Measurements from ENCODE around the gene OAF. TPM values are rescaled to one million over a fixed set of nuclear protein-coding genes. Genes with fewer than 3 reads are reported as not detected.
"Not testable (repeated sequence)": the region's sequence is repeated elsewhere in the genome, so short reads cannot be mapped to it uniquely, and the experiment has no call there.

Gene OAF
- 34.9 TPM for total RNA-seq

- DNase-seq (ENCODE audit: low spot score): peak; percentile 73
Measured at GRCh38 chr11:120210626-120211521, at the start of gene OAF. TSS of gene OAF (plus strand) at chr11:120211032. CDS start at chr11:120211280, 248 bp downstream.

GRCh38 chr11:120167659-120168058, 43.2 kb upstream of the OAF start:
- DNase-seq (ENCODE audit: low spot score): no peak

GRCh38 chr11:120168108-120168959, 42.5 kb upstream of the OAF start:
- DNase-seq (ENCODE audit: low spot score): no peak

GRCh38 chr11:120168960-120169681, 41.7 kb upstream of the OAF start:
- DNase-seq (ENCODE audit: low spot score): peak; percentile 72

- no peak for DNase-seq (ENCODE audit: low spot score)
Measured at GRCh38 chr11:120169981-120170698, 40.7 kb upstream of the OAF start.

GRCh38 chr11:120170741-120171261, 40.0 kb upstream of the OAF start:
- DNase-seq (ENCODE audit: low spot score): no peak

- peak; percentile 80 for DNase-seq (ENCODE audit: low spot score)
Measured at GRCh38 chr11:120172054-120172911, 38.5 kb upstream of the OAF start.

GRCh38 chr11:120173019-120173705, 37.7 kb upstream of the OAF start:
- DNase-seq (ENCODE audit: low spot score): no peak

- peak; percentile 33 for DNase-seq (ENCODE audit: low spot score)
Measured at GRCh38 chr11:120173807-120174206, 37.0 kb upstream of the OAF start.

GRCh38 chr11:120174866-120175265, 36.0 kb upstream of the OAF start:
- DNase-seq (ENCODE audit: low spot score): no peak

- no peak for DNase-seq (ENCODE audit: low spot score)
Measured at GRCh38 chr11:120178561-120179056, 32.2 kb upstream of the OAF start.

GRCh38 chr11:120179057-120179672, 31.7 kb upstream of the OAF start:
- no peak for DNase-seq (ENCODE audit: low spot score)

GRCh38 chr11:120180063-120180462, 30.8 kb upstream of the OAF start:
- not testable (repeated sequence) for DNase-seq (ENCODE audit: low spot score)

GRCh38 chr11:120180551-120181232, 30.1 kb upstream of the OAF start:
- DNase-seq (ENCODE audit: low spot score): no peak

- DNase-seq (ENCODE audit: low spot score): no peak
Measured at GRCh38 chr11:120181376-120181975, 29.4 kb upstream of the OAF start.

GRCh38 chr11:120182372-120182771, 28.5 kb upstream of the OAF start:
- DNase-seq (ENCODE audit: low spot score): peak; percentile 23

- DNase-seq (ENCODE audit: low spot score): peak; percentile 42
Measured at GRCh38 chr11:120182790-120183491, 27.9 kb upstream of the OAF start.
